HepG2 (cell line): ENCODE data around the gene SPACA4. TPM values are rescaled to one million over a fixed set of nuclear protein-coding genes. Genes with fewer than 3 reads are reported as not detected.

Experiments
- CBX5 ChIP-seq: sonication (generic); formaldehyde crosslinking; IDR thresholded peaks from 2 replicates; pipeline ENCODE4 v1.4.0; 2020; ENCODE audit warnings: missing genetic modification reagents, borderline replicate concordance
- FOSL1 ChIP-seq: sonication (generic); formaldehyde crosslinking; IDR thresholded peaks from 2 replicates; pipeline ENCODE4 v1.9.0; 2021; ENCODE audit warnings: missing genetic modification reagents, borderline replicate concordance
- KAT2B ChIP-seq: fragments of 150-350 bp; IDR thresholded peaks from 2 replicates; pipeline ENCODE4 v1.6.1; 2014; ENCODE audit warnings: low read depth, low read length, borderline replicate concordance
- KDM2A ChIP-seq: sonication (generic); formaldehyde crosslinking; IDR thresholded peaks from 2 replicates; pipeline ENCODE4 v1.4.0; 2020; ENCODE audit warnings: low read depth, missing genetic modification reagents, borderline replicate concordance
- MAFG ChIP-seq: sonication (generic); formaldehyde crosslinking; IDR thresholded peaks from 2 replicates; pipeline ENCODE4 v1.5.1; 2020; ENCODE audit warnings: mild to moderate bottlenecking, missing genetic modification reagents
- RFX3 ChIP-seq: IDR thresholded peaks from 2 replicates; pipeline ENCODE4 v1.6.1; 2016; ENCODE audit warnings: missing biosample characterization, missing genetic modification reagents
- RXRB ChIP-seq: IDR thresholded peaks from 2 replicates; pipeline ENCODE4 v1.6.1; 2016; ENCODE audit warnings: borderline replicate concordance, missing genetic modification reagents, missing compliant biosample characterization
- YY1 ChIP-seq: IDR thresholded peaks from 2 replicates; pipeline ENCODE4 v1.6.1; 2011; ENCODE audit warnings: low read length, low read depth, moderate library complexity, mild to moderate bottlenecking; ENCODE audit not compliant: insufficient read depth, insufficient replicate concordance
- ZFY ChIP-seq: sonication (generic); formaldehyde crosslinking; IDR thresholded peaks from 2 replicates; pipeline ENCODE4 v1.4.0; 2020; ENCODE audit warnings: missing genetic modification reagents
- ZKSCAN5 ChIP-seq: sonication (generic); formaldehyde crosslinking; IDR thresholded peaks from 2 replicates; pipeline ENCODE4 v1.5.1; 2020; ENCODE audit warnings: mild to moderate bottlenecking, missing genetic modification reagents
- ZNF33A ChIP-seq: sonication (generic); formaldehyde crosslinking; IDR thresholded peaks from 2 replicates; pipeline ENCODE4 v1.5.1; 2020; ENCODE audit warnings: missing genetic modification reagents, mild to moderate bottlenecking, moderate library complexity, borderline replicate concordance
- ZNF441 ChIP-seq: sonication (generic); formaldehyde crosslinking; IDR thresholded peaks from 2 replicates; pipeline ENCODE4 v1.7.0; 2021; ENCODE audit warnings: missing genetic modification reagents, borderline replicate concordance
- ZNF7 ChIP-seq: IDR thresholded peaks from 2 replicates; pipeline ENCODE4 v1.6.1; 2016; ENCODE audit warnings: missing biosample characterization, missing genetic modification reagents
- ZNF768 ChIP-seq: sonication (generic); formaldehyde crosslinking; IDR thresholded peaks from 2 replicates; pipeline ENCODE4 v1.4.0; 2020; ENCODE audit warnings: missing genetic modification reagents
- ZNF775 ChIP-seq: sonication (generic); formaldehyde crosslinking; IDR thresholded peaks from 2 replicates; pipeline ENCODE4 v1.4.0; 2020; ENCODE audit warnings: missing genetic modification reagents, mild to moderate bottlenecking, moderate library complexity, borderline replicate concordance
- ZSCAN22 ChIP-seq: sonication (generic); formaldehyde crosslinking; IDR thresholded peaks from 2 replicates; pipeline ENCODE4 v1.4.0; 2020; ENCODE audit warnings: mild to moderate bottlenecking, missing genetic modification reagents
- polyA plus RNA-seq, 8 experiments: library from polyadenylated mRNA; depleted of rRNA in 3 of 8; stranded (reverse) in 7 of 8; unstranded in 1 of 8; fragments of >200 nt; fragmentation: Illumina TruSeq in 4 of 8; extraction: Trizol in 4 of 8; gene quantifications; 2 replicates each; pipeline versions ENCODE4 v1.2.1 to v1.2.3, GENCODE V29; 2011 to 2016; ENCODE audit warnings: low read depth in 4 of 8, missing spikeins in 1 of 8, mixed read lengths in 1 of 8; ENCODE audit not compliant: insufficient read depth in 1 of 8
- total RNA-seq, 5 experiments: library from RNA; depleted of rRNA; stranded (reverse); fragments of >200 nt; fragmentation: Illumina TruSeq; extraction: Trizol; gene quantifications; 2 replicates each; pipeline ENCODE4 v1.2.3, GENCODE V29; 2016; ENCODE audit warnings: low read depth in 1 of 5
- TF ChIP-seq, protein P1 (sequence below): sonication (generic); formaldehyde crosslinking; IDR thresholded peaks from 2 replicates; pipeline ENCODE4 v1.5.0; 2020; ENCODE audit warnings: mild to moderate bottlenecking, missing genetic modification reagents, borderline replicate concordance
- TF ChIP-seq, protein P2 (sequence below): sonication (generic); formaldehyde crosslinking; IDR thresholded peaks from 2 replicates; pipeline ENCODE4 v1.8.1; 2023; ENCODE audit warnings: mild to moderate bottlenecking, missing genetic modification reagents
- TF ChIP-seq, protein P3 (sequence below): sonication (generic); formaldehyde crosslinking; IDR thresholded peaks from 2 replicates; pipeline ENCODE4 v1.4.0; 2020; ENCODE audit warnings: missing genetic modification reagents
- TF ChIP-seq, protein P4 (sequence below): sonication (generic); formaldehyde crosslinking; IDR thresholded peaks from 2 replicates; pipeline ENCODE4 v1.4.0; 2020; ENCODE audit warnings: missing genetic modification reagents

SPACA4 gene
- total and polyA plus RNA-seq, 2 of the 13 experiments (the other 11 are each of a cell fraction or from before 2014, with no cell fraction given), result not detected

DNA sequence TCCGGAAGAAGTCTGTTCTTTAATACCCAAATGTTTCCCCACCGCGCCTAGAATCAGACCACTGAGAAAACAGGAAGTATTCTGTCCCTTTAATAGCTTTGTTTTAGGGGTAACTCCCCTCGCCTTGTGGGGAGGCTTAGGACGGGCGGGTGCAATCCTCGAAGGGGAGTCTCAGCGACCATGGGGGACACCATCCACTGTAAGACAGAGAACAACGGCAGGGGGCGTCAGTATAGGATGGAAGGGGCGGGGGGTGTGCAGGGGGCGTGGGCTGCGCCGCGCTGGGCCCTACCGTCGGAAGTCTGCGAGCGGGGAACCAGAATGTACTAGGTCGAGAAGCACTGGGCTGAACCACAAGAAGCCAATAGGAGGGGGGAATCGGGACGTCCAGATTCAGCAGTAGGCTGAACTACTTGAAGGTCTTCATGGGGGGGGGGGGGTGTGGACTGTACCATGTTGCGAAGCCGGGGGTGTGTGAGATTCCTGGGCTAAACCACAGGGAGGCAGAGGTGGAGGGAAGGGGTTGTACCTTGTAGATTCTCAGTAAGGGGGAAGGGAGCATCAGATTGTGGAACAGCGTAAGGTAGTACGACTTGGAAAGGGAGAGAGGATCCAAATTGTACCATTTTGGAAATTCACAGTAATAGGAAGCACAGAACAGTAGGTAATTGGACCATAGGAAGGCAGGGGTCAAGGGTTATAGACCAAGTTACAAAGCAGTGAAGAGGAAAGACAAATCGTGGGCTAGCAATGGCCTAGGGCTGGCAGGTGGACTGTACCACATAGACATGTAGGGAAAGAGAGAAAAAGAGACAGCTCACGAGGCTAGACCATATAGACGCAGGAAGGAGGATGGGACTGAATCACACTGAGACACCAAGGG, 31.6 kb downstream of the SPACA4 start (continued):
- TF ChIP-seq, protein P1, sequence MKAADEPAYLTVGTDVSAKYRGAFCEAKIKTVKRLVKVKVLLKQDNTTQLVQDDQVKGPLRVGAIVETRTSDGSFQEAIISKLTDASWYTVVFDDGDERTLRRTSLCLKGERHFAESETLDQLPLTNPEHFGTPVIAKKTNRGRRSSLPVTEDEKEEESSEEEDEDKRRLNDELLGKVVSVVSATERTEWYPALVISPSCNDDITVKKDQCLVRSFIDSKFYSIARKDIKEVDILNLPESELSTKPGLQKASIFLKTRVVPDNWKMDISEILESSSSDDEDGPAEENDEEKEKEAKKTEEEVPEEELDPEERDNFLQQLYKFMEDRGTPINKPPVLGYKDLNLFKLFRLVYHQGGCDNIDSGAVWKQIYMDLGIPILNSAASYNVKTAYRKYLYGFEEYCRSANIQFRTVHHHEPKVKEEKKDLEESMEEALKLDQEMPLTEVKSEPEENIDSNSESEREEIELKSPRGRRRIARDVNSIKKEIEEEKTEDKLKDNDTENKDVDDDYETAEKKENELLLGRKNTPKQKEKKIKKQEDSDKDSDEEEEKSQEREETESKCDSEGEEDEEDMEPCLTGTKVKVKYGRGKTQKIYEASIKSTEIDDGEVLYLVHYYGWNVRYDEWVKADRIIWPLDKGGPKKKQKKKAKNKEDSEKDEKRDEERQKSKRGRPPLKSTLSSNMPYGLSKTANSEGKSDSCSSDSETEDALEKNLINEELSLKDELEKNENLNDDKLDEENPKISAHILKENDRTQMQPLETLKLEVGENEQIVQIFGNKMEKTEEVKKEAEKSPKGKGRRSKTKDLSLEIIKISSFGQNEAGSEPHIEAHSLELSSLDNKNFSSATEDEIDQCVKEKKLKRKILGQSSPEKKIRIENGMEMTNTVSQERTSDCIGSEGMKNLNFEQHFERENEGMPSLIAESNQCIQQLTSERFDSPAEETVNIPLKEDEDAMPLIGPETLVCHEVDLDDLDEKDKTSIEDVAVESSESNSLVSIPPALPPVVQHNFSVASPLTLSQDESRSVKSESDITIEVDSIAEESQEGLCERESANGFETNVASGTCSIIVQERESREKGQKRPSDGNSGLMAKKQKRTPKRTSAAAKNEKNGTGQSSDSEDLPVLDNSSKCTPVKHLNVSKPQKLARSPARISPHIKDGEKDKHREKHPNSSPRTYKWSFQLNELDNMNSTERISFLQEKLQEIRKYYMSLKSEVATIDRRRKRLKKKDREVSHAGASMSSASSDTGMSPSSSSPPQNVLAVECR (CRISPR knock-in tag), result peak; percentile 15
- TF ChIP-seq RXRB (no peak), ZNF33A (no peak), KAT2B (no peak), KDM2A (CRISPR knock-in tag) (no peak), ZNF775 (CRISPR knock-in tag) (no peak), FOSL1 (CRISPR knock-in tag) (no peak), ZFY (CRISPR knock-in tag) (no peak; the same call in 1 of the 2 replicates), ZSCAN22 (no peak), ZNF7 (no peak), ZKSCAN5 (CRISPR knock-in tag) (no peak), CBX5 (CRISPR knock-in tag) (no peak), ZNF768 (CRISPR knock-in tag) (no peak), ZNF441 (CRISPR knock-in tag) (no peak), RFX3 (CRISPR knock-in tag) (no peak), MAFG (CRISPR knock-in tag) (no peak), YY1 (no peak)
- TF ChIP-seq, protein P2, sequence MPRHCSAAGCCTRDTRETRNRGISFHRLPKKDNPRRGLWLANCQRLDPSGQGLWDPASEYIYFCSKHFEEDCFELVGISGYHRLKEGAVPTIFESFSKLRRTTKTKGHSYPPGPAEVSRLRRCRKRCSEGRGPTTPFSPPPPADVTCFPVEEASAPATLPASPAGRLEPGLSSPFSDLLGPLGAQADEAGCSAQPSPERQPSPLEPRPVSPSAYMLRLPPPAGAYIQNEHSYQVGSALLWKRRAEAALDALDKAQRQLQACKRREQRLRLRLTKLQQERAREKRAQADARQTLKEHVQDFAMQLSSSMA (CRISPR knock-in tag), result no peak
- TF ChIP-seq, protein P3, sequence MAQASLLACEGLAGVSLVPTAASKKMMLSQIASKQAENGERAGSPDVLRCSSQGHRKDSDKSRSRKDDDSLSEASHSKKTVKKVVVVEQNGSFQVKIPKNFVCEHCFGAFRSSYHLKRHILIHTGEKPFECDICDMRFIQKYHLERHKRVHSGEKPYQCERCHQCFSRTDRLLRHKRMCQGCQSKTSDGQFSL (CRISPR knock-in tag), result peak; percentile 97
- TF ChIP-seq, protein P4, sequence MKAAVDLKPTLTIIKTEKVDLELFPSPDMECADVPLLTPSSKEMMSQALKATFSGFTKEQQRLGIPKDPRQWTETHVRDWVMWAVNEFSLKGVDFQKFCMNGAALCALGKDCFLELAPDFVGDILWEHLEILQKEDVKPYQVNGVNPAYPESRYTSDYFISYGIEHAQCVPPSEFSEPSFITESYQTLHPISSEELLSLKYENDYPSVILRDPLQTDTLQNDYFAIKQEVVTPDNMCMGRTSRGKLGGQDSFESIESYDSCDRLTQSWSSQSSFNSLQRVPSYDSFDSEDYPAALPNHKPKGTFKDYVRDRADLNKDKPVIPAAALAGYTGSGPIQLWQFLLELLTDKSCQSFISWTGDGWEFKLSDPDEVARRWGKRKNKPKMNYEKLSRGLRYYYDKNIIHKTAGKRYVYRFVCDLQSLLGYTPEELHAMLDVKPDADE (CRISPR knock-in tag), result no peak
